GM10248 (cell line): ENCODE measurements around the gene PODNL1.

Source experiments
- CTCF ChIA-PET: fragments of 300-600 bp; sonication (Branson Sonifier 250); formaldehyde crosslinking; extraction: SDS; loops from one replicate; lab custom pipeline; 2021; ENCODE audit warnings: antibody characterized with exemption; lab: Yijun Ruan, JAX
- POLR2A ChIA-PET: fragments of 350-650 bp; sonication (Branson Sonifier 250); formaldehyde crosslinking; extraction: SDS; loops from one replicate; lab custom pipeline; 2020; ENCODE audit warnings: antibody characterized with exemption; lab: Yijun Ruan, JAX
- DNase-seq: peaks from one replicate; pipeline ENCODE4 v3.0.0; 2012; ENCODE audit errors: extremely low spot score
- CTCF ChIP-seq: IDR thresholded peaks from 2 replicates; pipeline ENCODE4 v1.5.1; 2012; ENCODE audit warnings: mild to moderate bottlenecking, low read depth; ENCODE audit errors: extremely low read depth, missing control alignments, control extremely low read depth

The PODNL1 gene

GRCh38 chr19:13917888-13918406, 20.3 kb downstream of the PODNL1 start:
- no peak for TF ChIP-seq CTCF
- no peak for DNase-seq
- POLR2A ChIA-PET = no interaction called here
- CTCF ChIA-PET = interaction anchor here (1.0 kb wide), 1 partner anchor 37 kb away, joined by 3 read pairs; no protein-coding TSS in a partner anchor

DNA sequence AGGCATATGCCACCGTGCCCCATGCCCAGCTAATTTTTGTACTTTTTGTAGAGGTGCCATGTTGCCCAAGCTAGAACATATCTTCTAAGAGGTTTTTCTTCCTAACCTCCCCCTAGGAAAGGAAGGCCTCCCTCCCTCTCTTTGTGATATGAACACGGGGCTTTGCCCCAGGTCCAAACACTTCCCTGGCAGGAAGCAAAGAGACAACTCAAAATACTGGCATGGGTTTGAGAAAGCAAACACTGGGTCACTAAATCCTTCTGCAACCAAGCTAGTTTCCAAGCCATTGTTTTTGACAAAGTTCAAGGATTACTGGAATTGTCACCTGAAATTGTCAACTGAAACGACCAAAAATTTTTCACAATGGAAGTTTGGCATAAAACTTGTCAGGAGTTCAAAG, 23.4 kb downstream of the PODNL1 start:
- DNase-seq = no peak
- ChIA-PET CTCF (interaction anchor here (2.5 kb wide), 1 partner anchor 30 kb away, joined by 6 read pairs; no protein-coding TSS in a partner anchor), POLR2A (no interaction called here)
- TF ChIP-seq CTCF = no peak

GRCh38 chr19:13913352-13913751, 24.9 kb downstream of the PODNL1 start:
- no peak for DNase-seq
- TF ChIP-seq CTCF = no peak
- ChIA-PET CTCF (interaction anchor here (2.5 kb wide), 1 partner anchor 28 kb away, joined by 6 read pairs; no protein-coding TSS in a partner anchor), POLR2A (no interaction called here)

GRCh38 chr19:13909430-13909829, 28.8 kb downstream of the PODNL1 start:
- ChIA-PET POLR2A (no interaction called here), CTCF (interaction anchor here (1.3 to 2.3 kb wide), 2 partner anchors 29 to 150 kb away, joined by 5 to 10 read pairs; no protein-coding TSS in a partner anchor)
- no peak for TF ChIP-seq CTCF
- DNase-seq = no peak

GRCh38 chr19:13908674-13909073, 29.5 kb downstream of the PODNL1 start:
- ChIA-PET CTCF (no interaction called here), POLR2A (no interaction called here)
- DNase-seq = no peak
- TF ChIP-seq CTCF = no peak

DNA sequence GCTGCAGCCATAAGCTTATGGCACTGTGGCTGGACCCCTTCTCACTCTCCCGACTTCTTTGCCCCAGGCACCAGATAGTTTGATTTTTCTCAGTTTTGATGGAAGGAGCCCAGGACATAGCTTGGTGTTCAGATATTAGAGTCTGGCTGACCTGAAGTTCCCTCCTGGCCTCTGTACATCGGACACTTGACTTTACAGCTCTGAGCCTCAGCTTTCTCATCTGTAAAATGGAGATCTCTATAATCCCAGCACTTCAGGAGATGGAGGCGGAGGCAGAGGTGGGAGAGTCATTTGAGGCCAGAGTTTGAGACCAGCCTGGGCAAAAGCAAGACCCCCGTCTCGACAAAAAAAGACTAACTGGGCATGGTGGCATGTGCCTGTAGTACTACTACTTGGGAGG, 31.3 kb downstream of the PODNL1 start:
- CTCF ChIA-PET = interaction anchor here (0.9 to 2.2 kb wide), 5 partner anchors 9 to 230 kb away, joined by 4 to 7 read pairs (median 6); partner anchors contain the start of gene ASF1B
- TF ChIP-seq CTCF = no peak
- POLR2A ChIA-PET = interaction anchor here (0.5 to 1.4 kb wide), 2 partner anchors 171 to 230 kb away, joined by 3 to 8 read pairs; no protein-coding TSS in a partner anchor
- no peak for DNase-seq
